Karpas-422 (cell line): ENCODE results near the gene DACH1. TPM values are rescaled to one million over a fixed set of nuclear protein-coding genes. Genes with fewer than 3 reads are reported as not detected.
"Not testable (repeated sequence)": the region's sequence is repeated elsewhere in the genome, so short reads cannot be mapped to it uniquely, and the experiment has no call there.

ENCODE experiments used
- DNase-seq: peaks from one replicate; pipeline ENCODE4 v3.0.0-alpha.2; 2015
- H2AFZ ChIP-seq: fragments of 200-600 bp; sonication (generic); 2 replicates; pipeline ENCODE4 v1.6.1; 2014; ENCODE audit warnings: antibody characterized with exemption, low read length, mixed read lengths
- H3K27ac ChIP-seq: fragments of 200-600 bp; sonication (generic); 2 replicates; pipeline ENCODE4 v1.5.1; 2014; ENCODE audit warnings: mild to moderate bottlenecking, low read length, moderate library complexity
- H3K27me3 ChIP-seq: fragments of 200-600 bp; sonication (generic); 2 replicates; pipeline ENCODE4 v1.6.1; 2014; ENCODE audit warnings: low read length, mixed read lengths
- H3K36me3 ChIP-seq: fragments of 200-600 bp; sonication (generic); 2 replicates; pipeline ENCODE4 v1.6.1; 2014; ENCODE audit warnings: low read length, mixed read lengths; ENCODE audit not compliant: insufficient read depth
- H3K4me1 ChIP-seq: fragments of 200-600 bp; sonication (generic); 2 replicates; pipeline ENCODE4 v1.6.1; 2014; ENCODE audit warnings: mild to moderate bottlenecking, low read length, mixed read lengths
- H3K4me2 ChIP-seq: fragments of 200-600 bp; sonication (generic); 2 replicates; pipeline ENCODE4 v1.6.1; 2014; ENCODE audit warnings: low read length, low read depth, mild to moderate bottlenecking; ENCODE audit not compliant: poor library complexity, severe bottlenecking
- H3K4me3 ChIP-seq: fragments of 200-600 bp; sonication (generic); 2 replicates; pipeline ENCODE4 v1.5.1; 2014; ENCODE audit warnings: mild to moderate bottlenecking, antibody characterized with exemption, low read length, mixed read lengths
- H3K79me2 ChIP-seq: fragments of 200-600 bp; sonication (generic); 2 replicates; pipeline ENCODE4 v1.6.1; 2014; ENCODE audit warnings: mild to moderate bottlenecking, low read length, mixed read lengths
- H3K9ac ChIP-seq: fragments of 200-600 bp; sonication (generic); 2 replicates; pipeline ENCODE4 v1.6.0; 2014; ENCODE audit warnings: low read length
- H3K9me2 ChIP-seq: fragments of 200-600 bp; sonication (generic), shearing (Covaris generic); replicated peaks from 2 replicates; pipeline ENCODE4 v1.6.0; 2014; ENCODE audit warnings: mild to moderate bottlenecking, low read length, moderate library complexity; ENCODE audit not compliant: insufficient read depth
- H3K9me3 ChIP-seq: fragments of 300-700, 200-600 bp; sonication (generic); 2 replicates; pipeline ENCODE4 v1.6.1; 2014; ENCODE audit warnings: low read length, mixed read lengths
- H4K20me1 ChIP-seq: fragments of 200-600 bp; sonication (generic); 2 replicates; pipeline ENCODE4 v1.6.1; 2014; ENCODE audit warnings: mild to moderate bottlenecking, antibody characterized with exemption, low read length, low read depth; ENCODE audit not compliant: insufficient read depth
- total RNA-seq: library from RNA; depleted of rRNA; stranded (reverse); fragments of >200 nt; shearing (Covaris generic); gene quantifications from 2 replicates; pipeline ENCODE4 v1.2.3, GENCODE V29; 2014; ENCODE audit warnings: low replicate concordance

DACH1 gene
- total RNA-seq, 1 experiment from 2014 or later = not detected

- no peaks in the 10 kb centered on the region for H3K36me3 ChIP-seq
- no peak overlapping the region for H3K4me2 ChIP-seq
- peaks cover 7% of the 10 kb centered on the region; the same call in 1 of the 2 replicates for H3K9me3 ChIP-seq
- DNase-seq = no peak
- H3K9me2 ChIP-seq = no peaks in the 10 kb centered on the region
- H3K79me2 ChIP-seq = no peaks in the 10 kb centered on the region
- no peak overlapping the region for H3K9ac ChIP-seq
- no peak overlapping the region for H3K4me3 ChIP-seq
- no peak overlapping the region for H2AFZ ChIP-seq
- H4K20me1 ChIP-seq = no peaks in the 10 kb centered on the region
- no peaks in the 10 kb centered on the region for H3K4me1 ChIP-seq
- H3K27me3 ChIP-seq = no peaks in the 10 kb centered on the region
- no peak overlapping the region for H3K27ac ChIP-seq
Measured at GRCh38 chr13:71854401-71854800, 12.6 kb downstream of the DACH1 start.

- H3K79me2 ChIP-seq = no peaks in the 10 kb centered on the region
- H3K36me3 ChIP-seq = no peaks in the 10 kb centered on the region
- no peaks in the 10 kb centered on the region for H3K4me1 ChIP-seq
- no peaks in the 10 kb centered on the region for H3K9me2 ChIP-seq
- H3K9ac ChIP-seq = no peak overlapping the region
- H4K20me1 ChIP-seq = no peaks in the 10 kb centered on the region
- H3K4me3 ChIP-seq = no peak overlapping the region
- H3K27me3 ChIP-seq = no peaks in the 10 kb centered on the region
- no peak overlapping the region for H3K4me2 ChIP-seq
- H2AFZ ChIP-seq = no peak overlapping the region
- no peak overlapping the region for H3K27ac ChIP-seq
- H3K9me3 ChIP-seq = peaks cover 3% of the 10 kb centered on the region; the same call in 1 of the 2 replicates
- no peak for DNase-seq
Measured at GRCh38 chr13:71853725-71854124, 13.3 kb downstream of the DACH1 start.

- no peaks in the 10 kb centered on the region for H3K9me3 ChIP-seq
- no peak for DNase-seq
- H2AFZ ChIP-seq = no peak overlapping the region
- no peaks in the 10 kb centered on the region for H3K36me3 ChIP-seq
- H3K4me2 ChIP-seq = no peak overlapping the region
- H3K9me2 ChIP-seq = no peaks in the 10 kb centered on the region
- H3K79me2 ChIP-seq = no peaks in the 10 kb centered on the region
- H3K9ac ChIP-seq = no peak overlapping the region
- no peaks in the 10 kb centered on the region for H3K4me1 ChIP-seq
- no peaks in the 10 kb centered on the region for H3K27me3 ChIP-seq
- H3K4me3 ChIP-seq = no peak overlapping the region
- H3K27ac ChIP-seq = no peak overlapping the region
- H4K20me1 ChIP-seq = no peaks in the 10 kb centered on the region
Measured at GRCh38 chr13:71852736-71853135, 14.3 kb downstream of the DACH1 start.

DNA sequence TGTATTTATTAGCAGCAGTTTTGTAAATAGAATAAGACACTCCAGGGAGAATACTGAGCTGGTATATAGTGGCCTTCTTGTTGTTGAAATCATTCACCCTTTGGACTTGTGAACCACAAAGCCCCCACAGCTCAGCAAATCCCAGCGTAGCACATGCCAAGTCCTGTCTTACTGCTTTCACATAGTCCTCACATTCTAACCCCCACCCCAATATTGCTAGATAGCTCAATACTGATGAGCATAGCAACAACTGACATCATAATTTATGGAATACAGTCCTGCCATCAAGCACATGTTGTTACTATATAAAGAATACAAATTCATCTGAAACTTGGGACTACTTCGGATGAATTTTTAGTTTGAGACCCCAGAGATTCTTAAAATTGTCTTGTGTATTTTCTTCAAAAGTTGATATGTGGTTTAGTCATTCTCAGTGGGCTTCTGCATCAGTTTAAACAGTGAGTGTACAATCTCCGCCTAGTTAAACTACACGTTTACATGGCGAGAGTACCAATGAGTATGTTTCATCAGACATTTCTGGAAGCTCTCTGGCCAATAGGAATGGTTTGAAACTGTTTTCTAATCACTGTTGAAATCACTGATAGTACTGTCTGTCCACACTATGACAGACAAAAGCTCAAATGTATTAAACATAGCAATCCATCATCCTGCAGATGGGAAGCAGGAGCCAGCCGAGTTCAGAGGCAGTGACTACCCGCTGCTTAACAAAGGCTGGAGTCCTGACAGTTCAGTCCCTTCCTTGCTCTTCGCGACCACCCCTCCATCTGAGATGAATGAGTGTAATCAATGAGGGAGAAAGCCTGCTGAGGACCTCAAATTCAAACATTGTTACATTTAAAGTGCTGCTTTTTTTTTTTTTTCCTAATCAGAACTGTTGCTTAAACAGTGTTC, 15.2 kb downstream of the DACH1 start:
- H3K27me3 ChIP-seq = no peaks in the 10 kb centered on the region
- no peaks in the 10 kb centered on the region for H3K9me2 ChIP-seq
- H3K79me2 ChIP-seq = no peaks in the 10 kb centered on the region
- H2AFZ ChIP-seq = no peak overlapping the region
- H3K36me3 ChIP-seq = no peaks in the 10 kb centered on the region
- H3K9ac ChIP-seq = no peak overlapping the region
- H3K4me2 ChIP-seq = no peak overlapping the region
- no peak overlapping the region for H3K4me3 ChIP-seq
- no peak for DNase-seq
- H3K9me3 ChIP-seq = peaks cover 5% of the 10 kb centered on the region; the same call in 1 of the 2 replicates
- no peak overlapping the region for H3K27ac ChIP-seq
- H4K20me1 ChIP-seq = no peaks in the 10 kb centered on the region
- no peaks in the 10 kb centered on the region for H3K4me1 ChIP-seq

DNA sequence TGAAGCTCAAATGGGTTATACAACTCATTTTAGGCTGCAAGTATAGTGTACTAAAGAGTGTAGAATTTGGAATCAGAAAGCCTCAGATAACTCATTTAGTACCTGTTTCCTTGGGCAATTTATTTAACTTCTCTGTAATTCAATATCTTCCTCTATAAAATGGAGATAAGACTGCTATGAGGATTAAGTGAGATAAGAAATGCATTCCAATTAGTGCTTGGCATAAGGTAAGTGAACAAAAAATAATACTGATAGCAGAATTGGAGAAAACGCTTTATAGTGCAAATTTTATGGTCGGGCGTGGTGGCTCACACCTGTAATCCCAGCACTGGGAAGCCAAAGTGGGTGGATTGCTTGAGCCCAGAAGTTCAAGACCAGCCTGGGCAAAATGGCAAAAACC, 25.0 kb downstream of the DACH1 start:
- no peak overlapping the region for H3K4me3 ChIP-seq
- no peak overlapping the region for H3K9ac ChIP-seq
- DNase-seq = no peak
- H3K9me3 ChIP-seq = peaks cover 9% of the 10 kb centered on the region
- H2AFZ ChIP-seq = no peak overlapping the region
- no peaks in the 10 kb centered on the region for H3K27me3 ChIP-seq
- no peaks in the 10 kb centered on the region for H3K36me3 ChIP-seq
- H3K79me2 ChIP-seq = no peaks in the 10 kb centered on the region
- no peak overlapping the region for H3K4me2 ChIP-seq
- H3K9me2 ChIP-seq = no peaks in the 10 kb centered on the region
- no peaks in the 10 kb centered on the region for H4K20me1 ChIP-seq
- H3K4me1 ChIP-seq = no peaks in the 10 kb centered on the region
- no peak overlapping the region for H3K27ac ChIP-seq

DNA sequence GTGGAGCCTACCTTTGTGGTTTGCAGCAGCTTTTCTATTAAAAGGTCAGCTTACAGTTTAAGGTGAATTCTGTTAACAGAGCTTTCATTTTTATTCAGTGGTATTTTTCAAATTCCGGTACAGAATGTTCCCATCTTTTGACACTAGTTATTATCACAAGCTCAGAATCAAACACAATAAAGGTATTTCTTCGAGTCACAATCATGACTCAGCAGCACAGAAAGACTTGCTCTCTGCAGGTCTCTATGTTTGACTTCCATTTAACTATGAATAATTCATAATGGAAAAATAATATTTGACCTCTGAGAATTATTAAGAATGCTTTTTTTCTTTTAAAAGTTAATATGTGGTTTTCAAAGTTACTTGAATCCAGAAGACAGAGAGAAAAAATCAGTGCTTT, 28.2 kb downstream of the DACH1 start:
- Histone ChIP-seq H3K27ac (no peak overlapping the region), H3K27me3 (no peaks in the 10 kb centered on the region), H3K4me1 (no peaks in the 10 kb centered on the region), H3K4me2 (no peak overlapping the region), H4K20me1 (no peaks in the 10 kb centered on the region), H3K79me2 (no peaks in the 10 kb centered on the region), H3K9me2 (no peaks in the 10 kb centered on the region), H3K9me3 (peaks cover 10% of the 10 kb centered on the region; the same call in 1 of the 2 replicates), H3K4me3 (no peak overlapping the region), H3K9ac (no peak overlapping the region), H3K36me3 (no peaks in the 10 kb centered on the region), H2AFZ (no peak overlapping the region)
- no peak for DNase-seq

GRCh38 chr13:71837582-71837981, 29.4 kb downstream of the DACH1 start:
- H3K36me3 ChIP-seq, H3K9ac ChIP-seq, H3K79me2 ChIP-seq, H4K20me1 ChIP-seq, DNase-seq, H3K4me2 ChIP-seq, H3K4me3 ChIP-seq, H3K27ac ChIP-seq, H2AFZ ChIP-seq, H3K4me1 ChIP-seq, H3K27me3 ChIP-seq, H3K9me2 ChIP-seq: not testable (repeated sequence)
- H3K9me3 ChIP-seq = peaks cover 10% of the 10 kb centered on the region; the same call in 1 of the 2 replicates

DNA sequence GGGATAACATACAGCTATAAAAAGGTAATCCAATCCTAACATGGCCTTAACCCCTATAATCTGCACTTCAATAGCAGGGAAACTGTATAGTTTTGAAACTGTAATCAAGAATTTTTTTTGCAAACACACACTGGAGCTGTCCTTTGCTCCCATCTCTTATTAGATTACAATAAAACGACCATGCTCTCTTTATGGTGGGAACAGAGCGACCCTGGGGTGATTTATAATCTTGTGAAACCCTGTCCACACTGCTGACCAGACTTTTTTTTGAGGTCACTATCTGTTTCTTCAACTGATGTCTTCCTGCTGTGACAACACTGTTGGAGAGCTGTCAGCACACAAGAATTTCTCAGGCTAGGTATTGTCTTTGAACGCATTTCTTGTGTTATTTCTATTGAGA, 35.3 kb downstream of the DACH1 start:
- Histone ChIP-seq H3K4me1 (no peaks in the 10 kb centered on the region), H3K9me2 (no peaks in the 10 kb centered on the region), H3K4me2 (no peak overlapping the region), H3K79me2 (no peaks in the 10 kb centered on the region), H3K36me3 (no peaks in the 10 kb centered on the region), H3K27me3 (no peaks in the 10 kb centered on the region), H3K9me3 (peaks cover 2% of the 10 kb centered on the region; the same call in 1 of the 2 replicates), H2AFZ (no peak overlapping the region), H3K27ac (no peak overlapping the region), H3K4me3 (no peak overlapping the region), H4K20me1 (no peaks in the 10 kb centered on the region), H3K9ac (no peak overlapping the region)
- DNase-seq = no peak
